Heart left ventricle (tissue), 16 donors: Measurements from ENCODE around the gene TF. TPM values are rescaled to one million over a fixed set of nuclear protein-coding genes. Genes with fewer than 3 reads are reported as not detected.

Experiments
- ATAC-seq, 4 donors: fragments of 200-7000 bp; cut with Tn5 transposase; one replicate each; pipeline ENCODE4 v1.9.1; 2020 to 2022; ENCODE audit warnings: moderate library complexity in 4 of 4, mild to moderate bottlenecking in 3 of 4, moderate number of reproducible peaks in 1 of 4
- DNase-seq, 5 donors: peaks; one replicate each; pipeline ENCODE4 v3.0.0-alpha.2; 2020
- H3K27ac ChIP-seq, 12 donors: fragments of 200-600 bp; sonication (generic) in 4 of 12; one replicate each; pipeline versions ENCODE4 v1.5.0 to v1.8.0; 2016 to 2022; ENCODE audit warnings: mild to moderate bottlenecking in 2 of 12
- H3K27me3 ChIP-seq, 9 donors: fragments of 200-600 bp; sonication (generic) in 2 of 9; one replicate each; pipeline versions ENCODE4 v1.5.1 to v1.8.0; 2016 to 2022; ENCODE audit warnings: mild to moderate bottlenecking in 3 of 9
- H3K36me3 ChIP-seq, 9 donors: fragments of 200-600 bp; sonication (generic) in 2 of 9; one replicate each; pipeline versions ENCODE4 v1.5.0 to v1.8.0; 2018 to 2022; ENCODE audit warnings: mild to moderate bottlenecking in 2 of 9
- H3K4me1 ChIP-seq, 12 donors: fragments of 200-600 bp; sonication (generic) in 4 of 12; one replicate each; pipeline versions ENCODE4 v1.5.0 to v1.8.0; 2016 to 2022; ENCODE audit warnings: mild to moderate bottlenecking in 3 of 12
- H3K4me3 ChIP-seq, 12 donors: fragments of 200-600 bp; sonication (generic) in 4 of 12; one replicate each; pipeline versions ENCODE4 v1.5.0 to v1.8.0; 2017 to 2022; ENCODE audit warnings: mild to moderate bottlenecking in 9 of 12, moderate library complexity in 4 of 12
- H3K9me3 ChIP-seq, 12 donors: fragments of 200-600 bp; sonication (generic) in 4 of 12; one replicate each; pipeline versions ENCODE4 v1.5.0 to v1.8.0; 2016 to 2022; ENCODE audit warnings: mild to moderate bottlenecking in 1 of 12
- CTCF ChIP-seq, 12 donors: fragments of 200-600 bp; sonication (generic) in 4 of 12; IDR thresholded peaks; one replicate each; pipeline versions ENCODE4 v1.5.0 to v1.8.0; 2018 to 2022; ENCODE audit warnings: antibody characterized with exemption in 12 of 12, mild to moderate bottlenecking in 5 of 12
- POLR2A ChIP-seq, 2 donors: fragments of 450-650 bp; IDR thresholded peaks; one replicate each; pipeline ENCODE4 v1.6.1; 2017; ENCODE audit warnings: antibody characterized with exemption in 2 of 2, mild to moderate bottlenecking in 2 of 2, moderate library complexity in 2 of 2
- WGBS, 4 donors: extraction: QIAGEN DNeasy Blood & Tissue Kit in 2 of 4; methylation state at CpG; one replicate each; pipeline versions ENCODE4 v1.1.5 to v1.1.7; 2013 to 2018; 5-methylcytosine and 5-hydroxymethylcytosine counted together
- intact Hi-C, 10 donors: fragments of 100-400 bp; cut with DNase I; formaldehyde crosslinking; loops; one replicate each; pipeline versions ENCODE4 v1.11.1 to v1.14.2; 2022
- polyA plus RNA-seq, 2 donors: library from polyadenylated mRNA; stranded (reverse); fragments of 200-250 nt; gene quantifications; one replicate each; pipeline ENCODE4 v1.2.3, GENCODE V29; 2013
- total RNA-seq, 9 donors: library from RNA; depleted of rRNA in 2 of 9; stranded (reverse); fragments of >200 nt in 2 of 9; fragmentation: NEBNext Ultra II Directional in 3 of 9; extraction: Animal tissue kit (Norgen Biotek cat#: 25700) in 3 of 9; gene quantifications; one replicate each; pipeline versions ENCODE4 v1.1.0 to v1.2.4, GENCODE V29; 2016 to 2023
- donor health status: ischemic (EF 13 %, LVEDD 7.1; RV severe dilation, severe dysfunction).
- donor health status: healthy with polysubstance abuse.
- donor health status: DM: no; HTN: yes; CAD: no.
- donor health status: DM: no; HTN: no; CAD: no.
- donor health status: ischemic (EF 25% LVEDD 6.9; RV normal size, moderate dysfunction).
- donor health status: ischemic (EF 25% LVEDD 5.7; RV mildly dilated, moderate dysfunction).
- donor health status: healthy.
- donor health status: DM: yes; HTN: yes; CAD: no.
- donor health status: ischemic (EF 35%, LVEDD 5.7; RV mildly dilated, moderate dysfunction).
- donor health status: nonischemic (EF 11% LVEDD 7.7; RV severe dilation, severe dysfunction).
- donor health status: DM: yes; HTN: yes; CAD: no.
- donor health status: PGD.
- donor health status: ischemic (EF 29% LVEDD 5.4; RV normal size, mild dysfunction).
- donor health status: nonischemic (EF 23%, LVEDD 6.1; RV moderate dilation, normal function).

TF gene
- total and polyA plus RNA-seq, 11 donors, result 0.86 to 76.0 (median 2.4) TPM; not detected in 1

- H3K27me3 ChIP-seq, result no peaks in the 10 kb centered on the region
- no peak overlapping the region for H3K27ac ChIP-seq
- WGBS, 4 donors, result 85 to 95% (median 90%) methylated on average over 4 to 10 of the region's 10 CpGs
- DNase-seq, result no peak
- ATAC-seq, result no peak
- intact Hi-C loops, result no loop called here
- H3K9me3 ChIP-seq, result no peaks in the 10 kb centered on the region
- no peak overlapping the region for H3K4me3 ChIP-seq
- TF ChIP-seq CTCF (IDR thresholded peaks at IDR 0.05) (no peak), POLR2A (IDR thresholded peaks at IDR 0.05) (no peak)
- no peaks in the 10 kb centered on the region for H3K36me3 ChIP-seq
- H3K4me1 ChIP-seq, result peaks cover 0 to 2% (median 0%) of the 10 kb centered on the region in 12 donors
These were observed 9.0 kb downstream of the TF start for GRCh38 chr3:133754973-133755828.

- DNase-seq (no peak), ATAC-seq (no peak)
- no peaks in the 10 kb centered on the region for H3K4me1 ChIP-seq
- H3K27me3 ChIP-seq, result no peaks in the 10 kb centered on the region
- H3K4me3 ChIP-seq, result no peak overlapping the region
- H3K36me3 ChIP-seq, result no peaks in the 10 kb centered on the region
- TF ChIP-seq CTCF (IDR thresholded peaks at IDR 0.05) (no peak), POLR2A (IDR thresholded peaks at IDR 0.05) (no peak)
- WGBS, 4 donors, result 82 to 87% (median 86%) methylated on average over 14 to 20 of the region's 20 CpGs
- intact Hi-C loops, result no loop called here
- no peak overlapping the region for H3K27ac ChIP-seq
- H3K9me3 ChIP-seq, result no peaks in the 10 kb centered on the region
These were observed 10.8 kb downstream of the TF start for GRCh38 chr3:133756716-133757694.

GRCh38 chr3:133757701-133758567 is 11.7 kb downstream of the TF start:
- Histone ChIP-seq H3K9me3 (no peaks in the 10 kb centered on the region), H3K4me3 (no peak overlapping the region), H3K36me3 (no peaks in the 10 kb centered on the region), H3K27me3 (no peaks in the 10 kb centered on the region), H3K27ac (no peak overlapping the region), H3K4me1 (no peaks in the 10 kb centered on the region)
- 80 to 83% (median 82%) methylated on average over 6 of the region's 6 CpGs for WGBS, 4 donors
- no peak for DNase-seq
- no peak for ATAC-seq
- intact Hi-C loops, result no loop called here
- TF ChIP-seq CTCF (IDR thresholded peaks at IDR 0.05), result no peak
- no peak for TF ChIP-seq POLR2A (IDR thresholded peaks at IDR 0.05)
